GM19035 (cell line): ENCODE data around the gene U2AF1L4.

Experiments used
- ATAC-seq: cut with Tn5 transposase; IDR thresholded peaks from one replicate; pipeline ENCODE4 v1.9.1; 2021; ENCODE audit not compliant: unreplicated experiment

U2AF1L4 gene

GRCh38 chr19:35757749-35758608 lies 12.8 kb upstream of the U2AF1L4 start, which contains the start of gene PROSER3:
TSS of gene PROSER3 (plus strand) at chr19:35758176. CDS start at chr19:35758216, 40 bp downstream.
- ATAC-seq: peak; percentile 96

GRCh38 chr19:35757231-35757748 lies 12.1 kb upstream of the U2AF1L4 start:
- no peak for ATAC-seq

- ATAC-seq: no peak
Observed at GRCh38 chr19:35756377-35757230, 11.4 kb upstream of the U2AF1L4 start, which contains the start of gene HSPB6. TSS of gene HSPB6 (minus strand) at chr19:35757029. CDS start at chr19:35757008, 21 bp downstream.

GRCh38 chr19:35755550-35756376 lies 10.5 kb upstream of the U2AF1L4 start:
- no peak for ATAC-seq

GRCh38 chr19:35755131-35755549 lies 9.9 kb upstream of the U2AF1L4 start:
- ATAC-seq: no peak

GRCh38 chr19:35754370-35755130 lies 9.3 kb upstream of the U2AF1L4 start:
- ATAC-seq: no peak

GRCh38 chr19:35753634-35754369 lies 8.6 kb upstream of the U2AF1L4 start:
- no peak for ATAC-seq

- no peak for ATAC-seq
Observed at GRCh38 chr19:35752746-35753350, 7.6 kb upstream of the U2AF1L4 start.

GRCh38 chr19:35751839-35752745 lies 6.9 kb upstream of the U2AF1L4 start:
- ATAC-seq: no peak

- no peak for ATAC-seq
Observed at GRCh38 chr19:35750167-35750566, 4.9 kb upstream of the U2AF1L4 start.

GRCh38 chr19:35748106-35749020 lies 3.1 kb upstream of the U2AF1L4 start, which contains the start of gene LIN37:
TSS of gene LIN37 (plus strand) at chr19:35748576. CDS start at chr19:35748725, 149 bp downstream.
- ATAC-seq: peak; percentile 70

- no peak for ATAC-seq
Observed at GRCh38 chr19:35746531-35746930, 1.3 kb upstream of the U2AF1L4 start.

- no peak for ATAC-seq
Observed at GRCh38 chr19:35746087-35746462, 857 bp upstream of the U2AF1L4 start.

GRCh38 chr19:35744430-35745327 lies 539 bp downstream of the U2AF1L4 start:
- peak; percentile 36 for ATAC-seq

- ATAC-seq: no peak
Observed at GRCh38 chr19:35743640-35744429, 1.4 kb downstream of the U2AF1L4 start.
